ENCODE measurements around the gene CYP1A2.

CYP1A2 gene

GRCh38 chr15:74742422-74742821, 6.2 kb upstream of the CYP1A2 start:
- Histone ChIP-seq H3K9me3 (ENCODE audit: insufficient read depth, low read length, severe bottlenecking) (no peaks in the 10 kb centered on the region), H3K79me2 (ENCODE audit: insufficient read depth, low read length) (no peaks in the 10 kb centered on the region), H3K27ac (ENCODE audit: low read length) (no peak overlapping the region), H3K36me3 (ENCODE audit: insufficient read depth, low read length) (no peaks in the 10 kb centered on the region), H3K4me2 (ENCODE audit: insufficient read depth, low read length) (no peak overlapping the region), H3K9ac (ENCODE audit: low read depth, low read length) (no peak overlapping the region), H3K27me3 (ENCODE audit: insufficient read depth, low read length, poor library complexity) (no peaks in the 10 kb centered on the region), H3K4me3 (ENCODE audit: low read depth in 1 of 2, low read length in 2 of 2) (no peak overlapping the region), H3K4me1 (ENCODE audit: insufficient read depth, low read length) (no peaks in the 10 kb centered on the region), H2AFZ (ENCODE audit: low read depth, low read length) (no peak overlapping the region), H4K20me1 (ENCODE audit: insufficient read depth, low read length) (no peaks in the 10 kb centered on the region)
- DNase-seq = no peak
- TF ChIP-seq EZH2 (IDR thresholded peaks at IDR 0.05; ENCODE audit: borderline replicate concordance, low read depth, low read length, severe bottlenecking) (no peak), CTCF (IDR thresholded peaks at IDR 0.05; ENCODE audit: borderline replicate concordance, extremely low read depth, low read length, poor library complexity, severe bottlenecking) (no peak)
- ATAC-seq (ENCODE audit: insufficient read depth, low read depth) = no peak

GRCh38 chr15:74746389-74746788, 2.3 kb upstream of the CYP1A2 start:
- ATAC-seq (ENCODE audit: insufficient read depth, low read depth) (no peak), DNase-seq (no peak)
- H4K20me1 ChIP-seq (ENCODE audit: insufficient read depth, low read length) = no peaks in the 10 kb centered on the region
- no peaks in the 10 kb centered on the region for H3K36me3 ChIP-seq (ENCODE audit: insufficient read depth, low read length)
- H3K4me2 ChIP-seq (ENCODE audit: insufficient read depth, low read length) = no peak overlapping the region
- no peak overlapping the region for H3K27ac ChIP-seq (ENCODE audit: low read length)
- no peak overlapping the region for H3K4me3 ChIP-seq (ENCODE audit: low read depth in 1 of 2, low read length in 2 of 2)
- TF ChIP-seq EZH2 (IDR thresholded peaks at IDR 0.05; ENCODE audit: borderline replicate concordance, low read depth, low read length, severe bottlenecking) (no peak), CTCF (IDR thresholded peaks at IDR 0.05; ENCODE audit: borderline replicate concordance, extremely low read depth, low read length, poor library complexity, severe bottlenecking) (no peak)
- H3K79me2 ChIP-seq (ENCODE audit: insufficient read depth, low read length) = no peaks in the 10 kb centered on the region
- no peak overlapping the region for H3K9ac ChIP-seq (ENCODE audit: low read depth, low read length)
- H3K27me3 ChIP-seq (ENCODE audit: insufficient read depth, low read length, poor library complexity) = no peaks in the 10 kb centered on the region
- H2AFZ ChIP-seq (ENCODE audit: low read depth, low read length) = no peak overlapping the region
- no peaks in the 10 kb centered on the region for H3K4me1 ChIP-seq (ENCODE audit: insufficient read depth, low read length)
- H3K9me3 ChIP-seq (ENCODE audit: insufficient read depth, low read length, severe bottlenecking) = no peaks in the 10 kb centered on the region

GRCh38 chr15:74749832-74750231, 1.2 kb downstream of the CYP1A2 start:
- Histone ChIP-seq H3K9ac (ENCODE audit: low read depth, low read length) (no peak overlapping the region), H3K4me2 (ENCODE audit: insufficient read depth, low read length) (no peak overlapping the region), H2AFZ (ENCODE audit: low read depth, low read length) (no peak overlapping the region), H3K36me3 (ENCODE audit: insufficient read depth, low read length) (no peaks in the 10 kb centered on the region), H3K27me3 (ENCODE audit: insufficient read depth, low read length, poor library complexity) (peaks cover 7% of the 10 kb centered on the region), H3K4me1 (ENCODE audit: insufficient read depth, low read length) (no peaks in the 10 kb centered on the region), H3K27ac (ENCODE audit: low read length) (no peak overlapping the region), H3K79me2 (ENCODE audit: insufficient read depth, low read length) (no peaks in the 10 kb centered on the region), H4K20me1 (ENCODE audit: insufficient read depth, low read length) (no peaks in the 10 kb centered on the region), H3K9me3 (ENCODE audit: insufficient read depth, low read length, severe bottlenecking) (no peaks in the 10 kb centered on the region), H3K4me3 (ENCODE audit: low read depth in 1 of 2, low read length in 2 of 2) (no peak overlapping the region)
- ATAC-seq (ENCODE audit: insufficient read depth, low read depth) (no peak), DNase-seq (no peak)
- no peak for TF ChIP-seq EZH2 (IDR thresholded peaks at IDR 0.05; ENCODE audit: borderline replicate concordance, low read depth, low read length, severe bottlenecking)
- no peak for TF ChIP-seq CTCF (IDR thresholded peaks at IDR 0.05; ENCODE audit: borderline replicate concordance, extremely low read depth, low read length, poor library complexity, severe bottlenecking)

- ATAC-seq (ENCODE audit: insufficient read depth, low read depth) = no peak
- no peaks in the 10 kb centered on the region for H3K79me2 ChIP-seq (ENCODE audit: insufficient read depth, low read length)
- H3K9me3 ChIP-seq (ENCODE audit: insufficient read depth, low read length, severe bottlenecking) = no peaks in the 10 kb centered on the region
- H3K4me1 ChIP-seq (ENCODE audit: insufficient read depth, low read length) = no peaks in the 10 kb centered on the region
- no peak for DNase-seq
- TF ChIP-seq CTCF (IDR thresholded peaks at IDR 0.05; ENCODE audit: borderline replicate concordance, extremely low read depth, low read length, poor library complexity, severe bottlenecking) = no peak
- no peak for TF ChIP-seq EZH2 (IDR thresholded peaks at IDR 0.05; ENCODE audit: borderline replicate concordance, low read depth, low read length, severe bottlenecking)
- H3K27me3 ChIP-seq (ENCODE audit: insufficient read depth, low read length, poor library complexity) = peaks cover 9% of the 10 kb centered on the region
- H3K9ac ChIP-seq (ENCODE audit: low read depth, low read length) = no peak overlapping the region
- H4K20me1 ChIP-seq (ENCODE audit: insufficient read depth, low read length) = no peaks in the 10 kb centered on the region
- H3K36me3 ChIP-seq (ENCODE audit: insufficient read depth, low read length) = no peaks in the 10 kb centered on the region
- no peak overlapping the region for H3K4me2 ChIP-seq (ENCODE audit: insufficient read depth, low read length)
- H3K4me3 ChIP-seq (ENCODE audit: low read depth in 1 of 2, low read length in 2 of 2) = no peak overlapping the region
- no peak overlapping the region for H2AFZ ChIP-seq (ENCODE audit: low read depth, low read length)
- no peak overlapping the region for H3K27ac ChIP-seq (ENCODE audit: low read length)
Observed at GRCh38 chr15:74750751-74751150, 2.1 kb downstream of the CYP1A2 start.

All from DND-41 (cell line).